AG09319 (cell line): ENCODE results near the gene DNAJC5G.
A peak's percentile ranks its signal among the peaks of the same experiment; 100 is the strongest.
"Not testable (repeated sequence)": the region's sequence is repeated elsewhere in the genome, so short reads cannot be mapped to it uniquely, and the experiment has no call there.

ENCODE experiments used
- DNase-seq: peaks from one replicate; pipeline ENCODE4 v3.0.0-alpha.2; 2010; ENCODE audit warnings: low read depth; ENCODE audit errors: extremely low read depth
- CTCF ChIP-seq: IDR thresholded peaks from 2 replicates; pipeline ENCODE4 v1.5.1; 2011; ENCODE audit warnings: low read depth, mild to moderate bottlenecking, inconsistent platforms, low read length, moderate library complexity

DNAJC5G gene

GRCh38 chr2:27313882-27314645 is 38.8 kb downstream of the DNAJC5G start:
- no peak for DNase-seq

DNA sequence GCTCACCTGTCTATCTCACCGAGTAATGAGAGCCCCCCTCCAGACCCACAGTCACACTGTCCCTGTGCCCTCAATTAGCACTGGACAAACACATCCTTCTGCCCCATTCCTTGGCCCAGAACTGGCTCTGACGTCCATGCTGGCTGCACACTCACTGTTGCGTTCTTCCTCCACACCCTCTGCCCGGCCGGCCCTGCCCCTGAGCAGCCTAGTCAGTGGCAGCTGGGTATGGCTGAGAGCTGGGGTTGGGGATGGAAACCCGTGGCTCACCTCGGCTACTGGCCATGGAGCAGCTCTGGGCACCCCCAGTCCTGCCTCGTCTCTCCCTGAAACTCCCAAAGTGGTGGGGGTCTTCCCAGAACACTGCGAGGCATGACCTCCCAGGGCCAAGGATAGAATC is 39.5 kb downstream of the DNAJC5G start:
- TF ChIP-seq CTCF: no peak
- no peak for DNase-seq

More at GRCh38 chr2:27313882-27314645, 38.8 kb downstream of the DNAJC5G start:
- no peak for TF ChIP-seq CTCF

DNA sequence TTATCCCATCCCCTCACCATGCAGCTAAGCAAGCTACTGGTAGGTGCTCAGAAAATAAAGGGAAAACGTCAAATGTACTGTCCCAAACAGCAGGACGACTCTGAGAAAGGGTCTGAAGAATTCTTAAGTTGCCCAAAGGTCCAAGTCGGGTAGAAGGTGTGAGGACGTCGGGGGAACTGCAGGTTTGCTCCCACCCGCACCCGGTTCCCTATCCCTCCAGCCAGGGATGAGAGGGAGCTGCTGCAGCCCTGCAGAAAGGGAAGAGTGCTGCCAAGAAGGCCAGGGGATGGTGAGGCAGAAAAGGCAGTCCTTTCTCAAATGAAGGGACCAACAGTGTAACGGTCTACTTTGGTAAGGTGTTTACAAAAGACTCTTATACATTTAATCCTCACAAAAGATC is 39.9 kb downstream of the DNAJC5G start:
- no peak for TF ChIP-seq CTCF

GRCh38 chr2:27316655-27317412 is 41.6 kb downstream of the DNAJC5G start:
- no peak for DNase-seq
- no peak for TF ChIP-seq CTCF

More for the DNA sequence above, 39.9 kb downstream of the DNAJC5G start:
- no peak for DNase-seq

DNA sequence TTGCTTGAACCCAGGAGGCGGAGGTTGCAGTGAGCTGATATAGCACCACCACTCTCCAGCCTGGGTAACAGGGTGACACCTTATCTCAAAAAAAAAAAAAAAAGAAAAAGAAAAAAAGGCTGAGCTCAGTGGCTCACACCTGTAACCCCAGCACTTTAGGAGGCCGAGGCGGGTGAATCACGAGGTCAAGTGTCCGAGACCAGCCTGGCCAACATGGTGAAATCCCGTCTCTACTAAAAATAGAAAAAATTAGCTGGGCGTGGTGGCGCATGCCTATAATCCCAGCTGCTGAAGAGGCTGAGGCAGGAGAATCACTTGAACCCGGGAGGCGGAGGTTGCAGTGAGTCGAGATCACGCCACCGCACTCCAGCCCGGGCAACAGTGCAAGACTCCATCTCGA is 44.6 kb downstream of the DNAJC5G start:
- not testable (repeated sequence) for DNase-seq

DNA sequence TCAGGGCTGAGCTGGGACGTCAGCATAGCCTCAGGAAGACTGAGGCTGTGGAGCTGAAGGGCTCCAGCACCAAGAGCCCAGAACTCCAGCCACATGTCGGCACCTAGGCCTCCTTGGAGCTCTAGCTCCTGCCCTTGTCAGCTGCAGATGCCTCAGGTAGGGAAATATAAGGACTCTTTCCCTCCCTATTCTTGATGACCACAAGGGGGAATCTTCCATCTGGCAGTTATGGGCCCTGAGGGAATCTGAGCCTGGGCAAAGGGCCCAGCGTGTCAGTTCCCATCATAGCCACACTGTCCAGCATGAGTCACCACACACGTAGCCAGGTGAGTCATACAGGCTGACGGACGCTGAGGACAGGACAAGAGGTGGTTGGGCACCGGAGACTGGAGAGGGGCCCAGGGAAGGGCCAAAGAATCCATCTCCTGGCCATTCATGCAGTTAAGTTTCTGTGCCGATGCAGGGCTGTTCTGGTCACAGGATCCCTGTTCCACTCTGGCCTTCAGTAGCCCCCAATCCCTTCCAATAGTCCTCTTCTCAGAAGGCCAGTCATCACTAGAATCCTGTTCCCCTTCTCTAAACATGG is 45.8 kb downstream of the DNAJC5G start:
- TF ChIP-seq CTCF: peak; percentile 59
- peak; percentile 93 for DNase-seq

GRCh38 chr2:27322301-27322765 is 47.1 kb downstream of the DNAJC5G start:
- DNase-seq: no peak

More at GRCh38 chr2:27322301-27322765, 47.1 kb downstream of the DNAJC5G start:
- TF ChIP-seq CTCF: no peak
